Psoas muscle (tissue), 8 donors: ENCODE measurements around the gene CDK15. TPM values are rescaled to one million over a fixed set of nuclear protein-coding genes. Genes with fewer than 3 reads are reported as not detected.
A peak's percentile ranks its signal among the peaks of the same experiment; 100 is the strongest.

Experiments
- ATAC-seq, 4 donors: fragments of 200-7000 bp; cut with Tn5 transposase; one replicate each; pipeline ENCODE4 v1.9.1; 2020; ENCODE audit warnings: moderate library complexity in 3 of 4, mild to moderate bottlenecking in 2 of 4
- DNase-seq, 2 donors: peaks; one replicate each; pipeline ENCODE4 v3.0.0-alpha.2; 2020
- H3K27ac ChIP-seq: fragments of 200-600 bp; one replicate; pipeline ENCODE4 v1.8.0; 2022
- H3K27me3 ChIP-seq, 3 donors: fragments of 200-600 bp in 1 of 3; one replicate each; pipeline versions ENCODE4 v1.6.1 to v1.8.0; 2013 to 2022; ENCODE audit warnings: low read length in 2 of 3, mild to moderate bottlenecking in 2 of 3, moderate library complexity in 1 of 3; ENCODE audit not compliant: insufficient read depth in 3 of 3
- H3K36me3 ChIP-seq, 2 donors: fragments of 200-600 bp in 1 of 2; one replicate each; pipeline versions ENCODE4 v1.6.1 to v1.8.0; 2013 to 2022; ENCODE audit warnings: low read depth in 1 of 2, mild to moderate bottlenecking in 1 of 2, moderate library complexity in 1 of 2; ENCODE audit not compliant: insufficient read depth in 1 of 2
- H3K4me1 ChIP-seq: fragments of 200-600 bp; one replicate; pipeline ENCODE4 v1.8.0; 2022
- H3K4me3 ChIP-seq: fragments of 200-600 bp; one replicate; pipeline ENCODE4 v1.8.0; 2022; ENCODE audit warnings: mild to moderate bottlenecking
- H3K9me3 ChIP-seq: fragments of 200-600 bp; one replicate; pipeline ENCODE4 v1.8.0; 2022
- CTCF ChIP-seq: fragments of 200-600 bp; IDR thresholded peaks from one replicate; pipeline ENCODE4 v1.8.0; 2022; ENCODE audit warnings: antibody characterized with exemption
- WGBS, 3 donors: extraction: QIAGEN DNeasy Blood & Tissue Kit; methylation state at CpG; one replicate each; pipeline versions ENCODE4 v1.1.6 to v1.1.7; 2013; 5-methylcytosine and 5-hydroxymethylcytosine counted together
- intact Hi-C, 2 donors: fragments of 100-400 bp; cut with DNase I; formaldehyde crosslinking; loops; one replicate each; pipeline versions ENCODE4 v1.11.0 to v1.14.2; 2022
- polyA plus RNA-seq, 3 donors: library from polyadenylated mRNA; stranded (reverse); fragments of 200-250 nt; gene quantifications; one replicate each; pipeline ENCODE4 v1.2.3, GENCODE V29; 2013
- total RNA-seq, 4 donors: library from RNA; stranded (reverse); fragmentation: NEBNext Ultra II Directional in 2 of 4; extraction: Animal tissue kit (Norgen Biotek cat#: 25700) in 2 of 4; gene quantifications; one replicate each; pipeline versions ENCODE4 v1.2.1 to v1.2.4, GENCODE V29; 2021 to 2023
- donor health status: healthy with polysubstance abuse.
- donor health status: DM: no; HTN: no; CAD: no; lungs with moderate emphysema.
- donor health status: Bipolar disorder and iron deficiency.
- donor health status: healthy.
- donor health status: DM: yes; HTN: yes; CAD: no.
- donor health status: DM: no; HTN: no; CAD: no.
- donor health status: DM: no; HTN: no; CAD: no.
- donor health status: DM: yes; HTN: yes; CAD: no.

Gene CDK15
- total and polyA plus RNA-seq, 7 donors, result 0.05 to 0.92 (median 0.31) TPM; not detected in 1

GRCh38 chr2:201779901-201780673, 26.2 kb upstream of the CDK15 start:
- no peak for DNase-seq
- Histone ChIP-seq H3K27me3 (no peaks in the 10 kb centered on the region), H3K27ac (peak overlapping the region; percentile 92), H3K9me3 (no peaks in the 10 kb centered on the region), H3K4me3 (peak overlapping the region; percentile 98), H3K36me3 (no peaks in the 10 kb centered on the region), H3K4me1 (peaks cover 40% of the 10 kb centered on the region)
- intact Hi-C loops, result no loop called here
- no peak for TF ChIP-seq CTCF
- peak; percentile 5 to 31 (median 12) for ATAC-seq
- WGBS, 3 donors, result 3 to 5% (median 4%) methylated on average over 20 to 22 of the region's 22 CpGs

- Histone ChIP-seq H3K36me3 (no peaks in the 10 kb centered on the region), H3K27ac (peak within 1 kb of the TSS; percentile 92), H3K9me3 (no peaks in the 10 kb centered on the region), H3K4me1 (peaks cover 33% of the 10 kb centered on the region), H3K4me3 (peak within 1 kb of the TSS; percentile 98), H3K27me3 (no peaks in the 10 kb centered on the region)
- no peak for TF ChIP-seq CTCF
- intact Hi-C loops, result no loop called here
- ATAC-seq, result peak; percentile 97
- DNase-seq, result peak; percentile 98
- 0% methylated on average over 47 to 60 of the region's 60 CpGs for WGBS, 3 donors
Observed at GRCh38 chr2:201780674-201781493, 25.5 kb upstream of the CDK15 start, which contains the start of gene ALS2. TSS of gene ALS2 (minus strand) at chr2:201780933. CDS start at chr2:201768885, 12,048 bp downstream.

- DNase-seq (peak; percentile 15 to 58), ATAC-seq (peak in 2 of 4 donors; percentile 1 to 6)
- WGBS, 3 donors, result 1 to 3% (median 2%) methylated on average over 15 of the region's 15 CpGs
- no peaks in the 10 kb centered on the region for H3K9me3 ChIP-seq
- no peak for TF ChIP-seq CTCF
- H3K27me3 ChIP-seq, result no peaks in the 10 kb centered on the region
- H3K36me3 ChIP-seq, result no peaks in the 10 kb centered on the region
- intact Hi-C loops, result no loop called here
- H3K4me1 ChIP-seq, result peaks cover 28% of the 10 kb centered on the region
- H3K27ac ChIP-seq, result peak overlapping the region; percentile 92
- H3K4me3 ChIP-seq, result peak overlapping the region; percentile 98
Observed at GRCh38 chr2:201781557-201782051, 24.7 kb upstream of the CDK15 start.

- no peak for ATAC-seq
- Histone ChIP-seq H3K9me3 (no peaks in the 10 kb centered on the region), H3K36me3 (no peaks in the 10 kb centered on the region), H3K4me1 (peaks cover 6% of the 10 kb centered on the region), H3K27me3 (no peaks in the 10 kb centered on the region), H3K4me3 (no peak overlapping the region), H3K27ac (no peak overlapping the region)
- intact Hi-C loops, result no loop called here
- no peak for TF ChIP-seq CTCF
- WGBS, 3 donors, result 75 to 86% (median 77%) methylated on average over 1 of the region's 1 CpG
- DNase-seq, result no peak
Observed at GRCh38 chr2:201784563-201784962, 21.8 kb upstream of the CDK15 start.
